Measurements from ENCODE around the gene TEX52.

Gene TEX52

GRCh38 chr12:2858944-2859421 is 2.1 kb upstream of the TEX52 start:
- Histone ChIP-seq H4K20me1 (ENCODE audit: insufficient read depth, low read length) (no peaks in the 10 kb centered on the region), H3K79me2 (ENCODE audit: low read length) (no peaks in the 10 kb centered on the region), H3K9ac (ENCODE audit: low read length) (no peak overlapping the region), H3K4me3 (ENCODE audit: low read length) (no peak overlapping the region), H3K27ac (ENCODE audit: low read length) (no peak overlapping the region), H3K27me3 (replicated peaks; ENCODE audit: insufficient read depth, low read length) (no peaks in the 10 kb centered on the region), H3K4me1 (ENCODE audit: low read length) (no peaks in the 10 kb centered on the region), H3F3A (ENCODE audit: insufficient read depth, low read length) (peaks cover 3% of the 10 kb centered on the region; the same call in 1 of the 2 replicates), H2AFZ (ENCODE audit: low read length) (no peak overlapping the region), H3K9me2 (replicated peaks; ENCODE audit: insufficient read depth, low read length) (no peaks in the 10 kb centered on the region), H3K36me3 (replicated peaks; ENCODE audit: insufficient read depth, low read length) (no peaks in the 10 kb centered on the region), H3K9me3 (replicated peaks; ENCODE audit: insufficient read depth, low read length) (no peaks in the 10 kb centered on the region), H3K4me2 (ENCODE audit: low read depth, low read length) (no peak overlapping the region)
- DNase-seq: no peak
- TF ChIP-seq CTCF (IDR thresholded peaks at IDR 0.05; ENCODE audit: low read length) (no peak), EZH2 (optimal IDR thresholded peaks at IDR 0.05; ENCODE audit: low read depth, low read length) (no peak), EZH2phosphoT487 (IDR thresholded peaks at IDR 0.05; ENCODE audit: low read length) (no peak)

GRCh38 chr12:2858334-2858733 is 1.5 kb upstream of the TEX52 start:
- H3K36me3 ChIP-seq (replicated peaks; ENCODE audit: insufficient read depth, low read length): no peaks in the 10 kb centered on the region

GRCh38 chr12:2857576-2857975 is 737 bp upstream of the TEX52 start:
- Histone ChIP-seq H3K79me2 (ENCODE audit: low read length) (no peaks in the 10 kb centered on the region), H2AFZ (ENCODE audit: low read length) (no peak overlapping the region), H3K9me2 (replicated peaks; ENCODE audit: insufficient read depth, low read length) (no peaks in the 10 kb centered on the region), H3K9ac (ENCODE audit: low read length) (no peak overlapping the region), H3K4me3 (ENCODE audit: low read length) (no peak overlapping the region), H3K9me3 (replicated peaks; ENCODE audit: insufficient read depth, low read length) (no peaks in the 10 kb centered on the region), H4K20me1 (ENCODE audit: insufficient read depth, low read length) (no peaks in the 10 kb centered on the region), H3K4me1 (ENCODE audit: low read length) (no peaks in the 10 kb centered on the region), H3K36me3 (replicated peaks; ENCODE audit: insufficient read depth, low read length) (no peaks in the 10 kb centered on the region), H3K27ac (ENCODE audit: low read length) (no peak overlapping the region), H3K27me3 (replicated peaks; ENCODE audit: insufficient read depth, low read length) (no peaks in the 10 kb centered on the region), H3F3A (ENCODE audit: insufficient read depth, low read length) (peaks cover 3% of the 10 kb centered on the region; the same call in 1 of the 2 replicates), H3K4me2 (ENCODE audit: low read depth, low read length) (no peak overlapping the region)
- DNase-seq: no peak
- TF ChIP-seq EZH2phosphoT487 (IDR thresholded peaks at IDR 0.05; ENCODE audit: low read length) (no peak), CTCF (IDR thresholded peaks at IDR 0.05; ENCODE audit: low read length) (no peak), EZH2 (optimal IDR thresholded peaks at IDR 0.05; ENCODE audit: low read depth, low read length) (no peak)

More at GRCh38 chr12:2858334-2858733, 1.5 kb upstream of the TEX52 start:
- H2AFZ ChIP-seq (ENCODE audit: low read length): no peak overlapping the region
- no peak overlapping the region for H3K4me2 ChIP-seq (ENCODE audit: low read depth, low read length)
- no peaks in the 10 kb centered on the region for H3K27me3 ChIP-seq (replicated peaks; ENCODE audit: insufficient read depth, low read length)
- H3K9ac ChIP-seq (ENCODE audit: low read length): no peak overlapping the region
- no peaks in the 10 kb centered on the region for H4K20me1 ChIP-seq (ENCODE audit: insufficient read depth, low read length)
- no peak for TF ChIP-seq EZH2phosphoT487 (IDR thresholded peaks at IDR 0.05; ENCODE audit: low read length)
- no peak overlapping the region for H3K4me3 ChIP-seq (ENCODE audit: low read length)
- H3K9me3 ChIP-seq (replicated peaks; ENCODE audit: insufficient read depth, low read length): no peaks in the 10 kb centered on the region
- DNase-seq: no peak
- H3K4me1 ChIP-seq (ENCODE audit: low read length): no peaks in the 10 kb centered on the region
- no peaks in the 10 kb centered on the region for H3K9me2 ChIP-seq (replicated peaks; ENCODE audit: insufficient read depth, low read length)
- peaks cover 3% of the 10 kb centered on the region; the same call in 1 of the 2 replicates for H3F3A ChIP-seq (ENCODE audit: insufficient read depth, low read length)
- H3K27ac ChIP-seq (ENCODE audit: low read length): no peak overlapping the region
- no peaks in the 10 kb centered on the region for H3K79me2 ChIP-seq (ENCODE audit: low read length)

GRCh38 chr12:2856051-2856450 is 788 bp downstream of the TEX52 start:
- no peaks in the 10 kb centered on the region for H3K79me2 ChIP-seq (ENCODE audit: low read length)
- H3K4me1 ChIP-seq (ENCODE audit: low read length): no peaks in the 10 kb centered on the region
- H3F3A ChIP-seq (ENCODE audit: insufficient read depth, low read length): peaks cover 3% of the 10 kb centered on the region; the same call in 1 of the 2 replicates
- H3K9ac ChIP-seq (ENCODE audit: low read length): no peak overlapping the region
- TF ChIP-seq EZH2phosphoT487 (IDR thresholded peaks at IDR 0.05; ENCODE audit: low read length) (no peak), EZH2 (optimal IDR thresholded peaks at IDR 0.05; ENCODE audit: low read depth, low read length) (no peak), CTCF (IDR thresholded peaks at IDR 0.05; ENCODE audit: low read length) (no peak)
- no peak overlapping the region for H3K27ac ChIP-seq (ENCODE audit: low read length)
- H3K36me3 ChIP-seq (replicated peaks; ENCODE audit: insufficient read depth, low read length): no peaks in the 10 kb centered on the region
- H2AFZ ChIP-seq (ENCODE audit: low read length): no peak overlapping the region
- no peak overlapping the region for H3K4me3 ChIP-seq (ENCODE audit: low read length)
- H4K20me1 ChIP-seq (ENCODE audit: insufficient read depth, low read length): no peaks in the 10 kb centered on the region
- no peak for DNase-seq
- no peaks in the 10 kb centered on the region for H3K9me3 ChIP-seq (replicated peaks; ENCODE audit: insufficient read depth, low read length)
- H3K27me3 ChIP-seq (replicated peaks; ENCODE audit: insufficient read depth, low read length): no peaks in the 10 kb centered on the region
- no peak overlapping the region for H3K4me2 ChIP-seq (ENCODE audit: low read depth, low read length)
- no peaks in the 10 kb centered on the region for H3K9me2 ChIP-seq (replicated peaks; ENCODE audit: insufficient read depth, low read length)
